GM18907 (cell line): ENCODE measurements around the gene AMPH.

Experiments used
- ATAC-seq: cut with Tn5 transposase; IDR thresholded peaks from one replicate; pipeline ENCODE4 v1.9.1; 2021; ENCODE audit warnings: mild to moderate bottlenecking, moderate library complexity; ENCODE audit not compliant: unreplicated experiment

Gene AMPH

GRCh38 chr7:38463277-38464225 lies 167.6 kb downstream of the AMPH start:
- ATAC-seq, result peak; percentile 84

- no peak for ATAC-seq
These were observed 168.4 kb downstream of the AMPH start for GRCh38 chr7:38462819-38463218.

- no peak for ATAC-seq
These were observed 169.3 kb downstream of the AMPH start for GRCh38 chr7:38461887-38462286.

- no peak for ATAC-seq
These were observed 177.3 kb downstream of the AMPH start for GRCh38 chr7:38453826-38454225.

- no peak for ATAC-seq
These were observed 178.0 kb downstream of the AMPH start for GRCh38 chr7:38453168-38453567.

- ATAC-seq, result no peak
These were observed 178.5 kb downstream of the AMPH start for GRCh38 chr7:38452681-38453108.

- ATAC-seq, result no peak
These were observed 179.3 kb downstream of the AMPH start for GRCh38 chr7:38451840-38452239.

- ATAC-seq, result no peak
These were observed 182.5 kb downstream of the AMPH start for GRCh38 chr7:38448584-38449234.

GRCh38 chr7:38448054-38448453 lies 183.1 kb downstream of the AMPH start:
- ATAC-seq, result no peak

GRCh38 chr7:38438970-38439369 lies 192.2 kb downstream of the AMPH start:
- no peak for ATAC-seq

- no peak for ATAC-seq
These were observed 198.5 kb downstream of the AMPH start for GRCh38 chr7:38432671-38433070.

- ATAC-seq, result no peak
These were observed 199.1 kb downstream of the AMPH start for GRCh38 chr7:38432080-38432479.

GRCh38 chr7:38429057-38429456 lies 202.1 kb downstream of the AMPH start:
- no peak for ATAC-seq

GRCh38 chr7:38428041-38428440 lies 203.1 kb downstream of the AMPH start:
- ATAC-seq, result no peak

- ATAC-seq, result no peak
These were observed 203.8 kb downstream of the AMPH start for GRCh38 chr7:38427279-38427955.

- peak; percentile 54 for ATAC-seq
These were observed 205.7 kb downstream of the AMPH start for GRCh38 chr7:38425509-38425908.

GRCh38 chr7:38424750-38425463 lies 206.3 kb downstream of the AMPH start:
- ATAC-seq, result no peak

GRCh38 chr7:38413784-38414183 lies 217.4 kb downstream of the AMPH start:
- no peak for ATAC-seq

GRCh38 chr7:38411404-38411803 lies 219.8 kb downstream of the AMPH start:
- ATAC-seq, result no peak

GRCh38 chr7:38410056-38410455 lies 221.1 kb downstream of the AMPH start:
- ATAC-seq, result no peak

GRCh38 chr7:38409531-38409930 lies 221.6 kb downstream of the AMPH start:
- ATAC-seq, result no peak
